ENCODE results near the gene STARD13. TPM values are rescaled to one million over a fixed set of nuclear protein-coding genes. Genes with fewer than 3 reads are reported as not detected.

Gene STARD13
- total and polyA plus RNA-seq, 8 donors = 21.9 to 43.6 (median 24.6) TPM

- no peaks in the 10 kb centered on the region for H3K9me3 ChIP-seq
- DNase-seq (no peak), ATAC-seq (peak; percentile 49)
- intact Hi-C loops (cut with DNase I) = no loop called here
- no peak overlapping the region for H3K27ac ChIP-seq
- TF ChIP-seq CTCF (IDR thresholded peaks at IDR 0.05) = no peak
- H3K4me1 ChIP-seq = peaks cover 0 to 15% of the 10 kb centered on the region in 2 donors
- H3K4me3 ChIP-seq = no peak overlapping the region
- H3K36me3 ChIP-seq = peaks cover 0 to 65% of the 10 kb centered on the region in 2 donors
- H3K27me3 ChIP-seq = no peaks in the 10 kb centered on the region
These were observed 169.1 kb downstream of the STARD13 start for GRCh38 chr13:33116321-33117010.

- no peak for DNase-seq
- Histone ChIP-seq H3K36me3 (peaks cover 0 to 75% of the 10 kb centered on the region in 2 donors), H3K27ac (no peak overlapping the region), H3K4me3 (no peak overlapping the region), H3K4me1 (peaks cover 8 to 24% of the 10 kb centered on the region in 2 donors), H3K9me3 (no peaks in the 10 kb centered on the region), H3K27me3 (no peaks in the 10 kb centered on the region)
- intact Hi-C loops (cut with DNase I) = no loop called here
- ATAC-seq = no peak
- TF ChIP-seq CTCF (IDR thresholded peaks at IDR 0.05) = no peak
These were observed 170.3 kb downstream of the STARD13 start for GRCh38 chr13:33115274-33115673.

- Histone ChIP-seq H3K27ac (no peak overlapping the region), H3K9me3 (no peaks in the 10 kb centered on the region), H3K36me3 (peaks cover 0 to 79% of the 10 kb centered on the region in 2 donors), H3K4me1 (peaks cover 10 to 27% of the 10 kb centered on the region in 2 donors), H3K4me3 (no peak overlapping the region), H3K27me3 (no peaks in the 10 kb centered on the region)
- intact Hi-C loops (cut with DNase I) = no loop called here
- TF ChIP-seq CTCF (IDR thresholded peaks at IDR 0.05) = no peak
- DNase-seq (no peak), ATAC-seq (no peak)
These were observed 171.4 kb downstream of the STARD13 start for GRCh38 chr13:33114146-33114545.

- intact Hi-C loops (cut with DNase I) = no loop called here
- no peak for TF ChIP-seq CTCF (IDR thresholded peaks at IDR 0.05)
- no peak overlapping the region for H3K4me3 ChIP-seq
- no peak for DNase-seq
- ATAC-seq = no peak
- peak overlapping the region in 1 of 2 donors; percentile 46 for H3K27ac ChIP-seq
- H3K4me1 ChIP-seq = peaks cover 13 to 27% of the 10 kb centered on the region in 2 donors
- no peaks in the 10 kb centered on the region for H3K27me3 ChIP-seq
- no peaks in the 10 kb centered on the region for H3K9me3 ChIP-seq
- H3K36me3 ChIP-seq = peaks cover 0 to 78% of the 10 kb centered on the region in 2 donors
These were observed 172.8 kb downstream of the STARD13 start for GRCh38 chr13:33112766-33113165.

GRCh38 chr13:33111414-33112110 lies 174.0 kb downstream of the STARD13 start:
- intact Hi-C loops (cut with DNase I) = no loop called here
- peaks cover 13 to 27% of the 10 kb centered on the region in 2 donors for H3K4me1 ChIP-seq
- DNase-seq (no peak), ATAC-seq (no peak)
- H3K27me3 ChIP-seq = no peaks in the 10 kb centered on the region
- peak overlapping the region; percentile 46 to 76 for H3K27ac ChIP-seq
- TF ChIP-seq CTCF (IDR thresholded peaks at IDR 0.05) = no peak
- H3K36me3 ChIP-seq = peaks cover 0 to 80% of the 10 kb centered on the region in 2 donors
- H3K4me3 ChIP-seq = no peak overlapping the region
- H3K9me3 ChIP-seq = no peaks in the 10 kb centered on the region

All from left lung (tissue), 10 donors.